DMS53 treated with DMSO at 0.1 percent for 48 hours (cell line): Measurements from ENCODE around the gene MYT1.

Experiments used
- DNase-seq: peaks from one replicate; lab custom pipeline; 2025; ENCODE audit not compliant: unreplicated experiment; lab: John Stamatoyannopoulos, UW

Gene MYT1

DNA sequence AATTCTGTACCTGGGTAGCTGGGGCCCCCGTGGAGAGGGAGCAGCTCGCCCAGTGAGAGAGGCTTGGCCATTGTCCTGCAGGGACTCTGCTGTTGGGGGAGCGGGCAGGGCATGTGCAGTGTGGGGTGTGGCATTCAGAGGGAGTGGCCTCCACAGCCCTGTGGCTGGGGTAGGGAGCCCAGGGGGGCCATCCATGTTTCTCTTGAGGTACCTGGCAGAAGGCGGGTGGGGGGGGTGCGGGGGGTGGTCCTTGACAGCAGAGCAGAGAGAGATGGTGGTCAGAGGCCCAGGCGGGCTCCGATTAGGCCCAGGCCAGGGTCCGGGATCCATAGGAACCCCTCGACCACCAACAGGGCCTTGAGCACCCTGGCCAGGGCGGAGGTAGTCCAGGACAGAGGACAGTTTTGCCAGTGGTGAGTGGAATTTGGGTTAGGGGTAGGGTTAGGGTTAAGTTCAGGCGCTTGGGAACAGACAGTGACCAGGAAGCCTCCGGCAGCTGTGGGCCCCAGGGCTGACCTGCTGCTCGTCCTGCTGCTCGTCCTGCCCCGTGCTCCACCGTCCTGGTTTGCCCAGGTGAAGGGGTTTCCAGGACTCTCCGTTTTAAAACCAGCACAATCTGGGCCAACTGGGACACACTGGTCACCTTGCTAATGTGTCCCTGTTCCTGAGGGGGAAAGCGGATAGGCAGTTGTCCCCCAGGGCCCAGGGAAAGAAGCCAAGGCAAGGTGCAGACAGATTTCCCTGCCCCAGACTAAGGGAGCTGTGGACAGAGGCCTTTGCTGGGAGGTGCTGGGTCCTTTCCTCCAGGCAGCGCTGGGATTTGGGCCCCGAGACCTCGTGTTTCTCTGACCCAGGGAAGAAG is 24.8 kb upstream of the MYT1 start:
- DNase-seq = no peak

GRCh38 chr20:64140061-64140931 is 24.0 kb upstream of the MYT1 start:
- no peak for DNase-seq

GRCh38 chr20:64140956-64141355 is 23.3 kb upstream of the MYT1 start:
- DNase-seq = no peak

DNA sequence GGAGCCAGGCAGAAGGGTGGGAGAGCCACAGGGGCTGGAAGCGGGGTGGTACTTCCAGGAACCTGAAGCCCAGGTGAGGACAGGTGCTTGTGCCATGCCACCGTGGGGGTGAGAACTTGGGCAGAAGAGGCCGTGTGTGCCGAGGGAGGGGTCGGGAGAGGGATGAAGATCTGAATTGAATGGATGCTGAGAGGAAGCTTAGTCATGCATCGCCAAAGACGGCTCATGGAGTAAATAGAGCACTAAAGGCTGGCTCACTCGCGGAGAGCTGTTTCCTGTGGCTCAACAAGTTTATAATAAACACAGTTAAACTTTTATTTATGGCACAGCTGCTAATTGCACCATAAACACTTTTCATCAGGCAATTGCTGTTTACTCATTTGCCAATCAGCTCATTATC is 21.7 kb upstream of the MYT1 start:
- peak; percentile 63 for DNase-seq

DNA sequence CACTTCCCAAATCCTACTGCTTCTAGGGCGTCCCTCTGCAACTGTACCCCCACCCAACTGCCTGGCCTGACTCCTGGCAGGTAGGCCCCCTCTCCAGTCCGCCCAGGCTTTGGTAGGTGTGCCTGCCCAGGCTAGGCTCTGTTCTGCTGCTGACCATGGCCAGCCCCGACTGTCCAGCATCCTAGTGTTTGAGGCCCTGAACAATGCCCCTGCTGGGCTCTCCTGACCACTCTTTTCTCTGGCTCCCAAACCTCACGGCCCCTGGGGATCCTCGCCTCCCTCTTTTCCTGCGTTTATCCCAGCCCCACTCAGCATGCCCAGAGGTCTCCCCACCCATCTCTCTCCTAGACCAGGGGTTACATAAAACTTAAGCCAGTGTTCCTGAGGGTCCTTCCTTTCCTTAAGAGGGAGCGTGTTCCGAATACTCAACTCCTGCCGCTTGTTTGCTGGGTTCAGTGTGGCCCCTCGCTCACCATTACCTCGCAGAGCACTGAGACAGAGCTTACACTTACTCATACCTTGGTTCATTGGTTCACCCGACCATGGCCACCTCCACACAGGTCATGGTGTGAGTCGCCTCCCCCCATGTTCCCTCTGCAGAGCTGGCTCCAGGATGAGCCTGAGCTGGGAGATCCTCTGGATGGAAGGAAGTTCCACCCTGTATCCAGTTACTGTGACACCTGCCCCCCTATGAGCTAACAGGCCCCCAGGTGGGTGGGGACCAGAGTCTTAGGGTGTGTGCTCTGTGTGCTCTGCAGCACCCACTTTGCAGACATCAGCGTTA is 21.0 kb upstream of the MYT1 start:
- no peak for DNase-seq

- DNase-seq = no peak
Measured at GRCh38 chr20:64144144-64144912, 19.9 kb upstream of the MYT1 start.

- no peak for DNase-seq
Measured at GRCh38 chr20:64145458-64146300, 18.6 kb upstream of the MYT1 start.

GRCh38 chr20:64146301-64146935 is 17.8 kb upstream of the MYT1 start:
- DNase-seq = no peak

DNA sequence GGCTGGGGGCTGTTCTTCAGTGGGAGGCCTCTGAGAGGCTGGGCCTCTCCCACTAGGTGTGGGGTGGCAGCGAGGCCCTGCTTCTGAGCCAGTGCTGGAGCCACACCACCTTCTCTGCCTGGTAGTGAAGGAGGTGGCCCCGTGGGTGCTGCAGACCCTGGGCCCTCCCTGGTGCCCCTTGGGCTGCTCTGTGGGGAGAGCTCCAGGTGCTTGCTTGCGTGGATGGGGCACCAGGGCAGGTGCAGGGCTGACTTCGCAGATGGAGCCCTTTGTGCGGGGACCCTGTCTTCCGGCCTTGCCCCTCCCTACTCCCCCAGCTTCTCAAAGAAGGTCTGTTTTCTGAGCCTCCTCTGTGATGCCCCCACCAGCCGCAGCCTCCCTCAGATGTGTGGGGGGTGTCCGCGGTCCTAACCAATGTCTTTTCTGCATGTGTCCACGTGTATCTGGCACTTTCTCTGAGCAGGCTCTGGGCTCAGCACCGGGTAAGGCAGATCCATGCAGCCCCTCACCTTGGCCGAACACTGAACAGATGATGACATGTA is 17.2 kb upstream of the MYT1 start:
- DNase-seq = no peak

DNA sequence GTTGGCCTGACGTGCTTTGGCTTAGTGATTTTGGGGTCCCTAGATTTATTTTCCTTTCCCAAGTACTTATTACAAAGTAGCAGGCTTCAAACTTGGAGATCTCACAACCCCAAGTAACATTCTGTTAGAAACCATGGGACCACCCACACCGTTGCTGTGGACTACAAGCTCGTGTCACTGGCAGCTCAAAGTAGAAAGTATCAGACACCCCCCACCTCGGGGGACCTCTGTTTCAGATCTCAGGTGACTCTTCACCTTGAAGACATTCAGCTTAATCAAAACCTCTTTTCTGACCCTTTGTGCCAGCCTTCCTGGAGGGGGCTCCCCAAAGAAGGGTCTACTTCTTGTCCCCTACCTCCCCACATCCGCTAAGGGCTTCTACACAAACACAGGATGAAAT is 15.7 kb upstream of the MYT1 start:
- no peak for DNase-seq

- DNase-seq = no peak
Measured at GRCh38 chr20:64149141-64149540, 15.1 kb upstream of the MYT1 start.

DNA sequence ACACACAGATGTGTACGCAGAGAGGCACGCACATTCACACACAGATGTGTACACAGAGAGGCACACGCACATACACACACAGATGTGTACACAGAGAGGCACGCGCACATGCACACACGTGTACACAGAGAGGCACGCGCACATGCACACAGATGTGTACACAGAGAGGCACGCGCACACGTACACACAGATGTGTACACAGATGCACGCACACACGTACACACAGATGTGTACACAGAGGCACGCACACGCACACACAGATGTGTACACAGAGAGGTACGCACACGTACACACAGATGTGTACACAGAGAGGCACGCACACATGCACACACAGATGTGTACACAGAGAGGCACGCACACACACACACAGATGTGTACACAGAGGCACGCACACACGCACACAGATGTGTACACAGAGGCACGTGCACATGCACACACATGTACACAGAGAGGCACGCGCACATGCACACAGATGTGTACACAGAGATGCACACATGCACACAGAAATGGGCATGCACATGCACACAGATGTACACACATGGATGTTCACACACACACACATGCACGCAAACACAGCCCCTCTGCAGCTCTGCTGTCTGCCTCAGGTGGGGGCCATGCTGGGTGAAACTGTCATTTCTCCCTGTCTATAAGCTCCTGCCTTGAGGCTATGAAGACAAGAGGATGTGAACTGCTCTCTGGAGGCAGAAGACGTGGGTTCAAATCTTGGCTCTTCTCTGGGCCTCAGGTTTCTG is 14.3 kb upstream of the MYT1 start:
- no peak for DNase-seq

GRCh38 chr20:64150756-64151632 is 13.3 kb upstream of the MYT1 start:
- no peak for DNase-seq

DNA sequence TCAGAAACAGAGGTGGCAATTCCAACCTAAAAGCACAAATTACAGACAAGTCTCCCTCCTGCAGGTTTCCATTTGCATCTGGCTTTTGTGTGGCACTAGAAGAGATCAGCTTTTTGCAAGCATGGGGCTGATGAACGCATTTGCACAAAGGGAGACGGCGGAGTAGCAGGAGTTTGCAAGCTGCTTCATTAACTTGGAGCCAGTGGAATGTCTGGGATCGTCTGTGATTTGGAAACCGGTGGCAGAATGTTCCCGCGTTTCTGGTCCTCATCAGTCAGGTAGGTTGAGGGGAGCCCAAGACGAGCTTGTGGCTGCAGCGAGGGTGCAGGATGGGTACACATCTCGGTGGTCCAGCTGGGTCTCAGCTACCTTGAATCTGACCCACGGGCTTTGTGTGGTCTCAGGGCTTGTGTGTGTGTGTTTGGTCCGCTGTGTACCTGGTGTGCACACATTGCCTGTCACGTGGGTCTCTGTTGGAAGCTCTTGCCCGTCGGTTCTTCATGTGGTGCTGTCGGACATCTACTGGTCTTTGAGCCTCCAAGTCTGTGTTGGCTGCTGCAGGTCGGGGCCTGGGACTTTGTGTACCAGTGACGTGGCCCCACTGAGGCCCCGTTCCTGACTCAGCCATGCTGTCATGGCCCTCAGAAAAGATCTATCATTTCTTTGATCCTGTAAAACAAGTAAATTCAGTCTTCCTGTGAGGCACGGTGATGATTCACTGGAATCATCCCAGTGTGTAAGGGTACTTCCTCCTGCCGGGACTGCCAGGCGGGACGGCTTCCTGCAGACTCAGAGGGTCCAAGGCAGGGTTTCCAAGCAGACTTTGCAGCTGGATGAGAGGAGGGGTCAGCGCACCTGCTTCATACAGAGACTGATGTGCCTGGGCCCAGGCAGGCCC is 12.4 kb upstream of the MYT1 start:
- DNase-seq = peak; percentile 68

DNA sequence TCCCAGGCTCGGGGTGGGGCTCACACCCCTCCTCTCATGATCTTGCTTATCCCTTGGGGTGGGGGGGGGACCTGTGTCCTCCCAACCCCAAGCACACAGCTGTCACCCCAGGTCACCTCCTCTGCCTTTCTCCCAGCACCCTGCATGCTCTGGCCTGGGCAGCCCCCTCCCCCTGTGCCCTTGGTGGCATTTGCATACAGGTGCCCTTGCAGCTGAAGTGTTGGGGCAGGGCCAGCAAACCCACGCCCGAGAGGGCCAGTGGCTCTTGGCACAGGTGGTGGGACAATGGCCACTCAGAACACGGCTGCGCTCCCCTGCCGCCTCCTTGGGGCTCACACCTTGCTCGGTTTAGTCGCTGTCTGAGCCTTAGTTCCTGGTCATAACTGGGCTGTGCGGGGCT is 11.3 kb upstream of the MYT1 start:
- DNase-seq = peak; percentile 82

DNA sequence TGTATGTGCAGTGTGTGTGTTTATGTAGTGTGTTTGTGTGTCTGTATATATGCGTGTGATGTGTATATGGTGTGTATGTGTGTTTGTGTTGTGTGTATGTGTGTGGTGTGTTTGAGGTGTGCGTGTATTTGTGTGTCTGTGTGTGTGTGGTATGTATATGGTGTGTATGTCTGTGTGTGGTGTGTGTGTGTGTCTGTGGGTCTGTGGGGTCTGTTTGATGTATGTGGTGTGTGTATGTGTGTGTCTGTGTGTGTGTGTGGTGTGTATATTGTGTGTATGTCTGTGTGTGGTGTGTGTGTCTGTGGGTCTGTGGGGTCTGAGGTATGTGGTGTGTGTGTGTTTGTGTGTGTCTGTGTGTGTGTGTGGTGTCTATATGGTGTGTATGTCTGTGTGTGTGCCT is 10.8 kb upstream of the MYT1 start:
- no peak for DNase-seq
